Tibial artery (tissue), 4 donors: ENCODE measurements around the gene ZNF81.
"Not testable (repeated sequence)": the region's sequence is repeated elsewhere in the genome, so short reads cannot be mapped to it uniquely, and the experiment has no call there.

ENCODE experiments used
- DNase-seq, 2 donors: peaks; one replicate each; pipeline ENCODE4 v3.0.0-alpha.2; 2019
- H3K27ac ChIP-seq, 2 donors: fragments of 200-600 bp; sonication (generic) in 1 of 2; 1 replicate in 1 of 2; 2 replicates in 1 of 2; pipeline ENCODE4 v1.5.1; 2018 to 2019; ENCODE audit warnings: mild to moderate bottlenecking in 1 of 2
- H3K27me3 ChIP-seq, 2 donors: fragments of 200-600 bp; sonication (generic) in 1 of 2; one replicate each; pipeline versions ENCODE4 v1.5.1 to v1.6.0; 2016 to 2019
- H3K36me3 ChIP-seq, 3 donors: fragments of 200-600 bp; sonication (generic) in 2 of 3; one replicate each; pipeline ENCODE4 v1.5.1; 2016 to 2019; ENCODE audit warnings: mild to moderate bottlenecking in 2 of 3
- H3K4me1 ChIP-seq, 4 donors: fragments of 200-600 bp; sonication (generic) in 2 of 4; 1 replicate in 3 of 4; 2 replicates in 1 of 4; pipeline ENCODE4 v1.5.1; 2016 to 2019
- H3K4me3 ChIP-seq, 2 donors: fragments of 200-600 bp; sonication (generic) in 1 of 2; 1 replicate in 1 of 2; 2 replicates in 1 of 2; pipeline ENCODE4 v1.5.1; 2018 to 2019; ENCODE audit warnings: mild to moderate bottlenecking in 2 of 2
- H3K9me3 ChIP-seq, 3 donors: fragments of 200-600 bp; sonication (generic) in 1 of 3; one replicate each; pipeline ENCODE4 v1.5.1; 2016 to 2019
- CTCF ChIP-seq, 2 experiments: fragments of 200-600 bp in 1 of 2; fragments of 450-650 bp in 1 of 2; IDR thresholded peaks; one replicate each; pipeline ENCODE4 v1.5.1; 2017 to 2019; ENCODE audit warnings: antibody characterized with exemption in 2 of 2, mild to moderate bottlenecking in 1 of 2, moderate library complexity in 1 of 2
- intact Hi-C: fragments of 100-400 bp; cut with DNase I; formaldehyde crosslinking; loops from one replicate; pipeline ENCODE4 v1.15.0; 2023; ENCODE audit warnings: low total_unique reads

Gene ZNF81

GRCh38 chrX:47838361-47838760 lies 1.7 kb downstream of the ZNF81 start:
- Histone ChIP-seq H3K9me3 (no peaks in the 10 kb centered on the region), H3K36me3 (no peaks in the 10 kb centered on the region), H3K27me3 (no peaks in the 10 kb centered on the region), H3K4me1 (peaks cover 0 to 10% (median 2%) of the 10 kb centered on the region in 4 donors), H3K4me3 (no peak overlapping the region), H3K27ac (no peak overlapping the region)
- no peak for TF ChIP-seq CTCF (IDR thresholded peaks at IDR 0.05)
- no peak for DNase-seq
- intact Hi-C loops = loop anchor here (10.0 kb wide), 1 partner anchor 186 kb away; no protein-coding TSS in a partner anchor

GRCh38 chrX:47840111-47840510 lies 3.4 kb downstream of the ZNF81 start:
- DNase-seq = no peak
- Histone ChIP-seq H3K36me3 (no peaks in the 10 kb centered on the region), H3K27ac (no peak overlapping the region), H3K4me1 (peaks cover 0 to 10% (median 2%) of the 10 kb centered on the region in 4 donors), H3K27me3 (no peaks in the 10 kb centered on the region), H3K4me3 (no peak overlapping the region), H3K9me3 (no peaks in the 10 kb centered on the region)
- intact Hi-C loops = no loop called here
- no peak for TF ChIP-seq CTCF (IDR thresholded peaks at IDR 0.05)

- no peak overlapping the region for H3K4me3 ChIP-seq
- peaks cover 9 to 16% (median 10%) of the 10 kb centered on the region in 3 donors for H3K36me3 ChIP-seq
- no peak for DNase-seq
- no peaks in the 10 kb centered on the region for H3K4me1 ChIP-seq
- no peak for TF ChIP-seq CTCF (IDR thresholded peaks at IDR 0.05)
- no peaks in the 10 kb centered on the region for H3K27me3 ChIP-seq
- intact Hi-C loops = no loop called here
- H3K27ac ChIP-seq = no peak overlapping the region
- H3K9me3 ChIP-seq = no peaks in the 10 kb centered on the region
Measured at GRCh38 chrX:47843363-47843762, 6.7 kb downstream of the ZNF81 start.

GRCh38 chrX:47844117-47844516 lies 7.4 kb downstream of the ZNF81 start:
- Histone ChIP-seq H3K27me3 (no peaks in the 10 kb centered on the region), H3K9me3 (no peaks in the 10 kb centered on the region)
- intact Hi-C loops = no loop called here

GRCh38 chrX:47846040-47846439 lies 9.3 kb downstream of the ZNF81 start:
- Histone ChIP-seq H3K4me3 (no peak overlapping the region), H3K4me1 (no peaks in the 10 kb centered on the region), H3K27ac (no peak overlapping the region), H3K36me3 (peaks cover 16 to 18% (median 17%) of the 10 kb centered on the region in 3 donors), H3K27me3 (no peaks in the 10 kb centered on the region), H3K9me3 (no peaks in the 10 kb centered on the region)
- intact Hi-C loops = no loop called here
- TF ChIP-seq CTCF (IDR thresholded peaks at IDR 0.05) = no peak
- DNase-seq = no peak

More at GRCh38 chrX:47844117-47844516, 7.4 kb downstream of the ZNF81 start:
- no peaks in the 10 kb centered on the region for H3K4me1 ChIP-seq
- no peak overlapping the region for H3K4me3 ChIP-seq
- H3K36me3 ChIP-seq = peaks cover 9 to 16% (median 11%) of the 10 kb centered on the region in 3 donors
- no peak overlapping the region for H3K27ac ChIP-seq
- TF ChIP-seq CTCF (IDR thresholded peaks at IDR 0.05) = no peak
- DNase-seq = no peak

GRCh38 chrX:47849778-47850177 lies 13.1 kb downstream of the ZNF81 start:
- intact Hi-C loops = no loop called here
- H3K36me3 ChIP-seq = peaks cover 16 to 18% (median 17%) of the 10 kb centered on the region in 3 donors
- TF ChIP-seq CTCF (IDR thresholded peaks at IDR 0.05) = no peak

GRCh38 chrX:47850389-47850788 lies 13.7 kb downstream of the ZNF81 start:
- H3K27me3 ChIP-seq, intact Hi-C loops: not testable (repeated sequence)
- H3K36me3 ChIP-seq = peaks cover 16 to 18% (median 17%) of the 10 kb centered on the region in 3 donors

More at GRCh38 chrX:47849778-47850177, 13.1 kb downstream of the ZNF81 start:
- Histone ChIP-seq H3K27ac (no peak overlapping the region), H3K4me1 (no peaks in the 10 kb centered on the region), H3K9me3 (no peaks in the 10 kb centered on the region), H3K4me3 (no peak overlapping the region), H3K27me3 (no peaks in the 10 kb centered on the region)
- no peak for DNase-seq

More at GRCh38 chrX:47850389-47850788, 13.7 kb downstream of the ZNF81 start:
- not testable (repeated sequence) for H3K9me3 ChIP-seq, H3K4me3 ChIP-seq, H3K27ac ChIP-seq, H3K4me1 ChIP-seq, DNase-seq
